SJSA1 (cell line): ENCODE measurements around the gene HERPUD2. TPM values are rescaled to one million over a fixed set of nuclear protein-coding genes. Genes with fewer than 3 reads are reported as not detected.

Experiments used
- DNase-seq, 2 experiments: peaks; one replicate each; pipeline ENCODE4 v3.0.0-alpha.2; 2015 to 2020; ENCODE audit warnings: low spot score in 2 of 2, low read depth in 1 of 2
- H3K27ac ChIP-seq: fragments of 250-450 bp; sonication (Bioruptor Pico); 2 replicates; pipeline ENCODE4 v1.5.1; 2020; ENCODE audit warnings: mild to moderate bottlenecking, moderate library complexity
- H3K27me3 ChIP-seq: fragments of 250-450 bp; sonication (Bioruptor Pico); replicated peaks from 2 replicates; pipeline ENCODE4 v1.5.1; 2020; ENCODE audit warnings: mild to moderate bottlenecking, moderate library complexity
- H3K36me3 ChIP-seq: fragments of 250-450 bp; sonication (Bioruptor Pico); 2 replicates; pipeline ENCODE4 v1.5.1; 2020; ENCODE audit warnings: mild to moderate bottlenecking
- H3K4me1 ChIP-seq: fragments of 250-450 bp; sonication (Bioruptor Pico); replicated peaks from 2 replicates; pipeline ENCODE4 v1.6.1; 2021; ENCODE audit warnings: mild to moderate bottlenecking
- H3K4me3 ChIP-seq: fragments of 250-450 bp; sonication (Bioruptor Pico); 2 replicates; pipeline ENCODE4 v1.5.1; 2020; ENCODE audit warnings: mild to moderate bottlenecking
- H3K9me3 ChIP-seq: fragments of 250-450 bp; sonication (Bioruptor Pico); replicated peaks from 2 replicates; pipeline ENCODE4 v1.5.1; 2020; ENCODE audit warnings: mild to moderate bottlenecking
- total RNA-seq: library from RNA; depleted of rRNA; stranded (reverse); fragments of >200 nt; shearing (Covaris generic); gene quantifications from 2 replicates; pipeline ENCODE4 v1.2.3, GENCODE V29; 2014

The HERPUD2 gene
- total RNA-seq, 1 experiment from 2014 or later, result 13.2 TPM

GRCh38 chr7:35648367-35648766 lies 46.6 kb downstream of the HERPUD2 start:
- H3K27me3 ChIP-seq, result no peaks in the 10 kb centered on the region
- H3K9me3 ChIP-seq, result no peaks in the 10 kb centered on the region
- H3K27ac ChIP-seq, result no peak overlapping the region
- H3K4me1 ChIP-seq, result no peaks in the 10 kb centered on the region
- DNase-seq, result no peak
- H3K4me3 ChIP-seq, result no peak overlapping the region
- H3K36me3 ChIP-seq, result peaks cover 6% of the 10 kb centered on the region; the same call in 1 of the 2 replicates

DNA sequence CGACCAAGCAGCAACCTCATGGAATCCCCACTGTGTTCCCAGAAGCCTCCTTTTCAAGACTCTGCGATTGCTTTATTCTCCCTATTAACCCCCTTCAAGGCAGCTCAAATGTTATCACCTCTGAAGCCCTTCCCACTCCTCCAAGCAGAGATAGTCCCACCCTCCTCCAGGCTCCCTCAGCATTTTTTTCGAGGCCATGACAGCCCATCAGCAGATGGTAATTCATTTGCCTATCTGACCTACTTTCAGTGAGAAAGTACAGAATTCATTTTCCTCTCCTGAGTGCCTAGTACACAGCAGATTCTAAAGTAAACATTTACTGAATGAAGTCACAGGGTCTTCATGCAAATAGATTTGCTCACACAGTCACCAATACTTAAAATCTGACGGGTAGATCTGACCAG lies 47.8 kb downstream of the HERPUD2 start:
- Histone ChIP-seq H3K9me3 (no peaks in the 10 kb centered on the region), H3K27ac (no peak overlapping the region), H3K4me1 (no peaks in the 10 kb centered on the region), H3K27me3 (no peaks in the 10 kb centered on the region), H3K4me3 (no peak overlapping the region), H3K36me3 (peaks cover 6% of the 10 kb centered on the region; the same call in 1 of the 2 replicates)
- no peak for DNase-seq

DNA sequence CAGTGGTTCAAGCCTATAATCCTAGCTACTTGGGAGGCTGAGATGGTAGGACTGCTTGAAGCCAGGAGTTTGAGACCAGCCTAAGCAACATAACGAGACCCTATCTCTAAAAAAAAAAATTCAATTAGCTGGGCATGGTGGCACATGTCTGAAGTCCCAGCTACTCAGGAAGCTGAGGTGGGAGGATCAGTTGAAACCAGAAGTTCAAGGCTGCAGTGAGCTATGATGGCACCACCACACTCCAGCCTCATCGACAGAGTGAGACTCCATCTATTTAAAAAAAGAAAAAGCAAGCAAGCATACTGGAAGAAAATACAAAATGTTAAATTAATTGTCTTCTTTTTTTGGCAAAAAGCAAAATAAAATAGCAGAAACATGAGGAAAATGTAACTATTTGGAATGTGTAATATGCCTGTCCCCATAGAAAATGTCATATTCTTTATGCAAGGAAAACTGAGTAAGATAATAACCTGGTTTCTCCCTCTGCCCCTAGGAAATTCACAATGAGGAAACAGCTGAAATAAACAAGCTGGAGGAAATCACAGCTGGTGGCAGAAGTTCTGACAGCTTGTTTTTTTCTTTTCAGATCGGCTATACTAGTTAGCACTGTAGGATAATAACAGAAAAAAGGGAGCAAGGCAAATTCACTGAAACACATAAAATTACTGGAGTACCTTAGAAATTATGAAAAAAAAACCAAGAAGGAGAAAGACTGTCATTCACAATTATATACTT lies 48.5 kb downstream of the HERPUD2 start:
- H3K9me3 ChIP-seq, result no peaks in the 10 kb centered on the region
- no peaks in the 10 kb centered on the region for H3K4me1 ChIP-seq
- H3K27me3 ChIP-seq, result no peaks in the 10 kb centered on the region
- H3K36me3 ChIP-seq, result no peaks in the 10 kb centered on the region; the same call in 1 of the 2 replicates
- DNase-seq, result no peak
- H3K4me3 ChIP-seq, result no peak overlapping the region
- no peak overlapping the region for H3K27ac ChIP-seq

- H3K9me3 ChIP-seq, result no peaks in the 10 kb centered on the region
- H3K4me3 ChIP-seq, result no peak overlapping the region
- no peaks in the 10 kb centered on the region for H3K36me3 ChIP-seq
- H3K27me3 ChIP-seq, result no peaks in the 10 kb centered on the region
- H3K27ac ChIP-seq, result no peak overlapping the region
- no peaks in the 10 kb centered on the region for H3K4me1 ChIP-seq
- no peak for DNase-seq
Observed at GRCh38 chr7:35645691-35646090, 49.2 kb downstream of the HERPUD2 start.

GRCh38 chr7:35630024-35630972 lies 64.6 kb downstream of the HERPUD2 start:
- H3K4me1 ChIP-seq, result no peaks in the 10 kb centered on the region
- H3K27me3 ChIP-seq, result no peaks in the 10 kb centered on the region
- no peak for DNase-seq
- no peak overlapping the region for H3K4me3 ChIP-seq
- H3K9me3 ChIP-seq, result no peaks in the 10 kb centered on the region; the same call in 1 of the 2 replicates
- H3K27ac ChIP-seq, result no peak overlapping the region
- peaks cover 23% of the 10 kb centered on the region for H3K36me3 ChIP-seq

GRCh38 chr7:35624299-35625186 lies 70.4 kb downstream of the HERPUD2 start:
- Histone ChIP-seq H3K4me1 (no peaks in the 10 kb centered on the region), H3K36me3 (peaks cover 4% of the 10 kb centered on the region; the same call in 1 of the 2 replicates), H3K27me3 (no peaks in the 10 kb centered on the region), H3K27ac (no peak overlapping the region), H3K4me3 (no peak overlapping the region), H3K9me3 (no peaks in the 10 kb centered on the region)
- DNase-seq, result peak in 1 of 2 experiments; percentile 30

DNA sequence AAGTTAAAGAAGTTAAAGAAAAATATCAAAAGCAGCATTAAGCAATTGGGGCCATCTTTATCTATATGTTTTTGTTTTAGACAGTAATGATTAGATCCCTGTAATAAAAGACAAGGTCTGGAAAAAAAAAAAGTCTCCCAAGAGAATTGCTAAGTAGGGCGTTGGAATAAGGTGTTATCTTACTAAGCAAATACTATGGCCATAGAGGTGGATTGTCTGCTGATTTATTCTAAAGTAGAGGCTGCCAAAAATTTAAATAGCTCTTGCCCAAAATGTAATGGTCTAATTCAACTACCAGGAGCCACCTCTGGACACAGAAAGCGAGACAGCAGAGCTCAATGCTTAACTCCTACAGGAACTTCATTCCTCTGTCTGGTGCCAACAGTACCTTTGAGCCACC lies 71.6 kb downstream of the HERPUD2 start:
- Histone ChIP-seq H3K27ac (no peak overlapping the region), H3K27me3 (no peaks in the 10 kb centered on the region), H3K36me3 (peaks cover 4% of the 10 kb centered on the region; the same call in 1 of the 2 replicates), H3K9me3 (no peaks in the 10 kb centered on the region), H3K4me3 (no peak overlapping the region), H3K4me1 (no peaks in the 10 kb centered on the region)
- DNase-seq, result no peak

GRCh38 chr7:35619863-35620262 lies 75.1 kb downstream of the HERPUD2 start:
- Histone ChIP-seq H3K4me1 (no peaks in the 10 kb centered on the region), H3K9me3 (no peaks in the 10 kb centered on the region), H3K36me3 (no peaks in the 10 kb centered on the region), H3K27ac (no peak overlapping the region), H3K27me3 (no peaks in the 10 kb centered on the region), H3K4me3 (no peak overlapping the region)
- DNase-seq, result no peak

DNA sequence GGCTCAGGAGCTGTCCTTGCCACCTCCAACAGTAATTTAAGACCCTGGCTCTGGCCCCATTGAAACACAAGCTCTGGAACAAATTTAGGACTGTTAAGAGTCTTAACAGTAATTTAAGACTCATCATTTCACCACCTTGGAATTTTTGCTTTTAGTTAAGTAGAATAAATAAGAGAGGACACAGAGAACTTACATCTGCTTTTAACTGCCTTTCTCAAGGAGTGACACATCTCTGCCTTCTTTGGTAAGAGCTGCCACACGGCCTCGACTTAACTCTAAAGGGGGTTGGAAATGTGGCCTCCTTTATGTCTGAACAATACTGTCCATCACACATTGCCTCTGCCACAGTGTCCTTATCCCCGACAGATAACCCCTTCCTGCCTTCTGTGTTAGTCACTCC lies 77.9 kb downstream of the HERPUD2 start:
- no peak for DNase-seq
- H3K27me3 ChIP-seq, result no peaks in the 10 kb centered on the region
- H3K4me1 ChIP-seq, result no peaks in the 10 kb centered on the region
- no peak overlapping the region for H3K4me3 ChIP-seq
- H3K36me3 ChIP-seq, result no peaks in the 10 kb centered on the region
- no peak overlapping the region for H3K27ac ChIP-seq
- no peaks in the 10 kb centered on the region for H3K9me3 ChIP-seq

GRCh38 chr7:35613150-35613549 lies 81.8 kb downstream of the HERPUD2 start:
- H3K9me3 ChIP-seq, result no peaks in the 10 kb centered on the region
- no peaks in the 10 kb centered on the region for H3K27me3 ChIP-seq
- H3K27ac ChIP-seq, result no peak overlapping the region
- no peaks in the 10 kb centered on the region for H3K4me1 ChIP-seq
- no peaks in the 10 kb centered on the region for H3K36me3 ChIP-seq
- no peak overlapping the region for H3K4me3 ChIP-seq
- DNase-seq, result no peak

DNA sequence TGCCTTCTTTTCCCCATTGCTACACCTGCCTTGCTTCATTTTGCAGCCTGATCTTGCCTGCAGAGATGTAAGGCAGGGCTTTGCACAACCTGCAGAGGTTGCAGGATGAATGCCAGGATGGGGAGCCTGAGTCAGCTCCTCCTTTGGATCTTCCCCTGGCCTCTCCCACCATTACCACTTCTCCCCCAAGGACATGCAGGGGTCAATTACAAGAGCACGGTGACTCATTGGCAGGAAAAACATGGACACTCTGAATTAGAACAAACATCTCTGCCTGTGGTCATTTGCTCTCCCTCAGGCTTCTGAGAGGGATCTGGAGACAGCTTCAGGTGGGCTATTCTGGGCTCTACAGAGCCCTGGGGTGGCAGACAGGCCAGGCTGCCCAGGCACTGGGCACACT lies 89.2 kb downstream of the HERPUD2 start:
- H3K4me3 ChIP-seq, result no peak overlapping the region
- H3K4me1 ChIP-seq, result peaks cover 5% of the 10 kb centered on the region; the same call in 1 of the 2 replicates
- DNase-seq, result no peak
- H3K27ac ChIP-seq, result no peak overlapping the region
- no peaks in the 10 kb centered on the region for H3K9me3 ChIP-seq
- no peaks in the 10 kb centered on the region for H3K27me3 ChIP-seq
- no peaks in the 10 kb centered on the region for H3K36me3 ChIP-seq

GRCh38 chr7:35604595-35604994 lies 90.3 kb downstream of the HERPUD2 start:
- H3K27me3 ChIP-seq, result no peaks in the 10 kb centered on the region

DNA sequence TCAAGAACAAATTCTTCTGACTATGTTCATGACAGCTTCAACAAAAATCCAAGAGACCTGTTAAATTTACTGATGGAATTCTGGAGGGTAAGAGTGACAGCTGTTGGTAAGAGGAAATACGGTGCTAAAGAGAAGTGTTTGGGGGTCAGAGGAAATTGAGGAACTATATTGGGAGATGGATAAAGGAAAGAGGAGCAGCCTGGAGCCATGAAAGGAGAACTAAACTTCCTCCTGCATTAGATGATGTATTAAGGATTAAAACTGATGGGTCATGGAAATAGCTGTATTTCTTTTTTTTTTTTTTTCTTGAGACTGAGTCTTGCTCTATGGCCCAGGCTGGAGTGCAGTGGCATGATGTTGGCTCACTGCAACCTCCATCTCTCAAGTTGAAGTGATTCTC lies 95.3 kb downstream of the HERPUD2 start:
- Histone ChIP-seq H3K4me3 (no peak overlapping the region), H3K4me1 (peaks cover 6% of the 10 kb centered on the region)
- no peak for DNase-seq

More at GRCh38 chr7:35604595-35604994, 90.3 kb downstream of the HERPUD2 start:
- Histone ChIP-seq H3K4me3 (no peak overlapping the region), H3K27ac (no peak overlapping the region), H3K4me1 (peaks cover 5% of the 10 kb centered on the region; the same call in 1 of the 2 replicates), H3K9me3 (no peaks in the 10 kb centered on the region), H3K36me3 (no peaks in the 10 kb centered on the region)
- DNase-seq, result no peak

More for the DNA sequence above, 95.3 kb downstream of the HERPUD2 start:
- Histone ChIP-seq H3K27ac (no peak overlapping the region), H3K9me3 (no peaks in the 10 kb centered on the region), H3K27me3 (no peaks in the 10 kb centered on the region), H3K36me3 (no peaks in the 10 kb centered on the region)
